ENCODE measurements around the gene MST1R. TPM values are rescaled to one million over a fixed set of nuclear protein-coding genes. Genes with fewer than 3 reads are reported as not detected.

Gene MST1R
- total RNA-seq, 1 donor from 2014 or later = 0.57 TPM

DNA sequence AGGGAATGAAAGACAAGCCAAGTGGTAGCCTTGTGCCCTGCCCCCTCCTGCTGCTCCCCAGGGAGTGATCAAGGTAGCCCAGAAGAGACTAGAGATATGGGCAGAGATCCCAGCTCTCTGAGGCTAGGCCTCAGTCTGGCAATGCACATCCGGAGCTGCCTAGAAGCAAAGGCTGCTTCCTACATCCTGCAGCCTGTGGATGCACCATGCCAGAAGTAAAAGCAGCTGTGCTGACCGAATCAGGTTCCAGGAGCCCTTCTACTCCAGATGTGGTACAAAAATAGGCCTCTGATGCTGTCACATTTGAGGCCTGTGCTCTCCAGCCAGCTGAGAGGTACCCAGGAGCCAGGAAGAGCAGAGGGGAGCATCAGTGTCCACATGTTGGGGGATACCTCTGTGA, 63.3 kb downstream of the MST1R start:
- Histone ChIP-seq H3K9ac (ENCODE audit: low read length) (no peak overlapping the region), H3K27ac (ENCODE audit: low read depth, low read length) (no peak overlapping the region), H3K9me3 (ENCODE audit: insufficient read depth, low read depth, low read length) (no peaks in the 10 kb centered on the region), H3K4me2 (ENCODE audit: low read length) (no peak overlapping the region), H2AFZ (ENCODE audit: low read depth, low read length) (no peak overlapping the region), H3K4me3 (ENCODE audit: insufficient read depth, low read depth, low read length) (no peak overlapping the region), H3K27me3 (ENCODE audit: insufficient read depth, low read length) (no peaks in the 10 kb centered on the region), H3K36me3 (ENCODE audit: insufficient read depth, low read length) (no peaks in the 10 kb centered on the region), H3K4me1 (ENCODE audit: insufficient read depth, low read length) (peaks cover 8% of the 10 kb centered on the region), H4K20me1 (ENCODE audit: insufficient read depth, low read length) (no peaks in the 10 kb centered on the region), H3K79me2 (ENCODE audit: insufficient read depth, low read length) (no peaks in the 10 kb centered on the region)
- DNase-seq (ENCODE audit: low read depth) (no peak), FAIRE-seq (no peak)
- Mint-ChIP-seq H3K27ac (ENCODE audit: unreplicated experiment) (no peak overlapping the region), H3K36me3 (ENCODE audit: low read depth, unreplicated experiment) (peaks cover 9% of the 10 kb centered on the region), H3K9me3 (ENCODE audit: unreplicated experiment) (peaks cover 3% of the 10 kb centered on the region), H3K27me3 (ENCODE audit: low read depth, unreplicated experiment) (no peaks in the 10 kb centered on the region), H3K4me3 (ENCODE audit: unreplicated experiment) (no peak overlapping the region), H3K4me1 (ENCODE audit: low read depth, unreplicated experiment) (peaks cover 3% of the 10 kb centered on the region)
- TF ChIP-seq EZH2 (IDR thresholded peaks at IDR 0.05; ENCODE audit: insufficient read depth, low read length) = no peak
- TF ChIP-seq, protein P1, sequence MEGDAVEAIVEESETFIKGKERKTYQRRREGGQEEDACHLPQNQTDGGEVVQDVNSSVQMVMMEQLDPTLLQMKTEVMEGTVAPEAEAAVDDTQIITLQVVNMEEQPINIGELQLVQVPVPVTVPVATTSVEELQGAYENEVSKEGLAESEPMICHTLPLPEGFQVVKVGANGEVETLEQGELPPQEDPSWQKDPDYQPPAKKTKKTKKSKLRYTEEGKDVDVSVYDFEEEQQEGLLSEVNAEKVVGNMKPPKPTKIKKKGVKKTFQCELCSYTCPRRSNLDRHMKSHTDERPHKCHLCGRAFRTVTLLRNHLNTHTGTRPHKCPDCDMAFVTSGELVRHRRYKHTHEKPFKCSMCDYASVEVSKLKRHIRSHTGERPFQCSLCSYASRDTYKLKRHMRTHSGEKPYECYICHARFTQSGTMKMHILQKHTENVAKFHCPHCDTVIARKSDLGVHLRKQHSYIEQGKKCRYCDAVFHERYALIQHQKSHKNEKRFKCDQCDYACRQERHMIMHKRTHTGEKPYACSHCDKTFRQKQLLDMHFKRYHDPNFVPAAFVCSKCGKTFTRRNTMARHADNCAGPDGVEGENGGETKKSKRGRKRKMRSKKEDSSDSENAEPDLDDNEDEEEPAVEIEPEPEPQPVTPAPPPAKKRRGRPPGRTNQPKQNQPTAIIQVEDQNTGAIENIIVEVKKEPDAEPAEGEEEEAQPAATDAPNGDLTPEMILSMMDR (IDR thresholded peaks at IDR 0.05; ENCODE audit: insufficient read depth, low read depth, low read length) = no peak

DNA sequence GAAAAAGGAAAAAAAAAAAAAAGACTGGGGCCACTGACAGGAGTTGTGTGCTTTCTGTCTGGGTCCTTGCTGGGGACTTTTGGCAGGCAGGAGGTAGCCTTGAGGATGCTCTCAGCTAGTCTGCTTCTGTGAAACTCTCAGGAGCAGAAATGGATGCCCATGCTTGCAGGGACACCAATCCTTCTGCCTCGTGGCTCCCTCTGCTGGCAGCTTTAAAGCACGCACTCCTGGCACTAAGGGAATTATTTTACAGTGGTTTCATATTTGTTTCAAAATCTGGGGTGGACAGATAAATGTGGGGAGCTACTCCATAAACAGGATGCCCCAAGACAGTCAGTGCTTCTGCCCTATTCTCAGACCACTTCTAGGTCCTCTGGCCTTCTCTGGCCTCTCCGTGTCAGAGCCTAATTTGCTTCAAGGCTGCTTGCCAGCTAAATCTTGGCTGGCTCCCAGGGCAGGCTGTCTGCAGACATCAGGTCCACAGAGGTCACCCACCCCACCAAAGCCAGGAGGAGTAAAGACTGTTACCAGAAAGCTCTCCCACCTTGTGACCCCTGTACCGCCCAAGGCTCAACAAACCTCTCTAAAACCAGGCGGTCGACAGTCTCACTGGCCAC, 64.4 kb downstream of the MST1R start:
- no peak overlapping the region for H3K4me3 Mint-ChIP-seq (ENCODE audit: unreplicated experiment)
- Histone ChIP-seq H4K20me1 (ENCODE audit: insufficient read depth, low read length) (no peaks in the 10 kb centered on the region), H3K4me2 (ENCODE audit: low read length) (no peak overlapping the region), H3K4me3 (ENCODE audit: insufficient read depth, low read depth, low read length) (no peak overlapping the region), H3K9ac (ENCODE audit: low read length) (no peak overlapping the region), H3K27me3 (ENCODE audit: insufficient read depth, low read length) (no peaks in the 10 kb centered on the region), H3K27ac (ENCODE audit: low read depth, low read length) (no peak overlapping the region), H3K36me3 (ENCODE audit: insufficient read depth, low read length) (no peaks in the 10 kb centered on the region), H3K9me3 (ENCODE audit: insufficient read depth, low read depth, low read length) (no peaks in the 10 kb centered on the region), H2AFZ (ENCODE audit: low read depth, low read length) (no peak overlapping the region), H3K79me2 (ENCODE audit: insufficient read depth, low read length) (no peaks in the 10 kb centered on the region), H3K4me1 (ENCODE audit: insufficient read depth, low read length) (peaks cover 8% of the 10 kb centered on the region)
- H3K9me3 Mint-ChIP-seq (ENCODE audit: unreplicated experiment) = no peaks in the 10 kb centered on the region
- DNase-seq (ENCODE audit: low read depth) (peak; percentile 39), FAIRE-seq (peak; percentile 37)
- peaks cover 6% of the 10 kb centered on the region for H3K36me3 Mint-ChIP-seq (ENCODE audit: low read depth, unreplicated experiment)
- peaks cover 3% of the 10 kb centered on the region for H3K4me1 Mint-ChIP-seq (ENCODE audit: low read depth, unreplicated experiment)
- TF ChIP-seq, protein P1 (IDR thresholded peaks at IDR 0.05; ENCODE audit: insufficient read depth, low read depth, low read length) = peak; percentile 96
- no peak for TF ChIP-seq EZH2 (IDR thresholded peaks at IDR 0.05; ENCODE audit: insufficient read depth, low read length)
- no peaks in the 10 kb centered on the region for H3K27me3 Mint-ChIP-seq (ENCODE audit: low read depth, unreplicated experiment)
- no peak overlapping the region for H3K27ac Mint-ChIP-seq (ENCODE audit: unreplicated experiment)

Other genes starting within 250 kb of the MST1R start
- gene APEH, start 229.5 kb downstream of the MST1R start, total RNA-seq = 80.8 and 91.2 TPM in 2 replicates
- gene MST1, start 214.4 kb downstream of the MST1R start, total RNA-seq = 9.3 and 15.1 TPM in 2 replicates
- gene RNF123, start 214.3 kb downstream of the MST1R start, total RNA-seq = 40.9 and 49.8 TPM in 2 replicates
- gene AMIGO3, start 184.2 kb downstream of the MST1R start, total RNA-seq = 0.16 TPM in 1 of 2 replicates, not detected in the other
- 21.4 and 24.6 TPM in 2 replicates for gene GMPPB, start 179.9 kb downstream of the MST1R start, total RNA-seq
- gene IP6K1, start 117.3 kb downstream of the MST1R start, total RNA-seq = 34.5 and 38.3 TPM in 2 replicates
- not detected in 2 replicates for gene CDHR4, start 104.0 kb downstream of the MST1R start, total RNA-seq
- 2.7 and 3.9 TPM in 2 replicates for gene INKA1, start 100.6 kb downstream of the MST1R start, total RNA-seq
- 18.9 and 26.2 TPM in 2 replicates for gene UBA7, start 89.9 kb downstream of the MST1R start, total RNA-seq
- 3.2 and 3.4 TPM in 2 replicates for gene TRAIP, start 47.3 kb downstream of the MST1R start, total RNA-seq
- 0.22 and 0.45 TPM in 2 replicates for gene CAMKV, start 34.0 kb downstream of the MST1R start, total RNA-seq
- 12.4 and 15.2 TPM in 2 replicates for gene MON1A, start 25.9 kb upstream of the MST1R start, total RNA-seq
- gene RBM6, start 36.3 kb upstream of the MST1R start, total RNA-seq = 49.0 and 53.9 TPM in 2 replicates
- gene RBM5, start 185.0 kb upstream of the MST1R start, total RNA-seq = 124 and 127 TPM in 2 replicates

Measured in astrocyte (in vitro differentiated cells and primary cell).